Measurements from ENCODE around the gene ASIC2.

DNA sequence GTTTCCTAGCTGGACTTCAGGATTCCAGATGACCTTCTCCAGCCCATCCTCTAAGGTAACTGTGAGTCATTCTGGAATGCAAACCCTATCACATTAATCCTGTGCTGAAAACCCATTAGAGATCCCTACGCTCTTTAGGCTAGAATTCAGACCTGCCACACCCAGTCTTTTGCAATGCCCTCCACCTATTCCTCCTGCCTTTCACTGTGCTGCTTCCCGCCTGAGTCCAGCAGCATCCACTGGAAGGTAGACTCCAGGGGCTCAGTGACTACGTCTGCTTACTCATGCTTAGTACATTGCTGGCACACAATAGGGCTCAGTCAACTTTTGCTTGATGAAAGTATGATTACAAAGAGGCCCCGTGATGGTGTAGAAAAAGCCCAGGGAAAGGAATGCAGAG lies 180.3 kb downstream of the ASIC2 start:
- TF ChIP-seq EZH2 (IDR thresholded peaks at IDR 0.05; ENCODE audit: insufficient read depth, low read length) (no peak), CTCF (IDR thresholded peaks at IDR 0.05; ENCODE audit: insufficient read depth, low read depth, low read length) (no peak)

Data from astrocyte (in vitro differentiated cells and primary cell).